Fibroblast of villous mesenchyme (primary cell): ENCODE data around the gene DCDC1. TPM values are rescaled to one million over a fixed set of nuclear protein-coding genes. Genes with fewer than 3 reads are reported as not detected.

Source experiments
- DNase-seq: peaks from one replicate; pipeline ENCODE4 v3.0.0-alpha.2; 2010; ENCODE audit warnings: low read depth
- H3K4me3 ChIP-seq: 2 replicates; pipeline ENCODE4 v1.5.1; 2011; ENCODE audit warnings: low read depth, mild to moderate bottlenecking, low read length
- total RNA-seq: library from RNA; depleted of rRNA; stranded (reverse); fragments of >200 nt; gene quantifications from 2 replicates; pipeline ENCODE4 v1.2.3, GENCODE V29; 2012
- TF ChIP-seq, protein P1 (sequence below): IDR thresholded peaks from 2 replicates; pipeline ENCODE4 v1.5.1; 2012; ENCODE audit warnings: low read depth, mild to moderate bottlenecking, low read length; ENCODE audit not compliant: insufficient read depth

DCDC1 gene
- total RNA-seq: under 0.01 and 0.43 TPM in 2 replicates

DNA sequence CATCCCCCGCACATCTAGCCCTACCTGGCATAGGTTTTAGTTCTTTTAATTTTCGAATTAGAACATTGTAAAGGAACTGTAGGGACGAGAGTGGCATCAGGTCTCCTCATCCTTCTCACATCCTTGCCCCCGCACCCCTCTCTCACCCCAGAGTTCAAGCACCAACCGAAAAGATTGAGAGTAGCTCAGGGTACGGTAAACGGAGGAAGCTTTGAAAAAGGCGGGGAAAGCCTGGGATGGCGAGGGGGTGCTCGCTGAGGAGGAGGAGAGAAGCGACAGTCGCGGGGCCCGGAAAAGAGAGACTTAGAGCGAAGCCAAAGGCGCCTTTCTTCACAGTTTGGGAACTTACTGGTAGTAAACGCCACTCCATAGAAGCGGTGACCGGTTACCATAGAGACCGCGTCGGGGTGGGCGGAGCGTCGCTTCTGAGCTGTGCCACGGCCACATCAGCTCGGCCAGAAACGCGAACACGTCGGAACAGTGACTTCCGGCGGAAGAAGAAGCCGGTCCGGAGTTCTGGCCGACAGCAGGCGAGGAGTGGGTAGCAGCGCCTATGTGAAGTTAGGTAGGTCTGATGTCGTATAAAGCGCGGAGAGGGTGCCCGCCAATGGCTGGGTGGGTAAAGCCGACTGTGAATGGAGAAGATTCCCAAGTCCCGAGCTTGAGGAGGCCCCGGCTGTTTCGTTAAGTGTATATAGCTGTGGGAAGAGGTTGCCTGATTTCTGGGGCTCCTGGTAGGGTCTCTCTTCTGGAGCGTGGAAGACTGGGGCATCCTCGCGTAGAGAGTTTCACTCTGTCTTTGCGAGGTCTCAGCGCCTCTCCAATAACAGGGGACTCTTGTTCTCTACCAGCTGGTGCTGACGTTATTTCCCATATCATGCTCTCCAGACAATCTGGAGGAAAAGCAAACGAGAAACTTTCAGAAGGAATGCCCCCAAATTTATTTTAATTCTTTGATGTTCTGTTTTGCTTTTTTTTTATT is at the start of gene DCDC1, which contains the start of gene DNAJC24:
TSS of gene DCDC1 (minus strand) at position 392 of the 982 bp plus-strand sequence. CDS start 41,459 bp downstream, outside the sequence.
TSS of gene DNAJC24 (plus strand) at position 513 of the 982 bp plus-strand sequence. CDS start 889 bp downstream, outside the sequence.
- TF ChIP-seq, protein P1, sequence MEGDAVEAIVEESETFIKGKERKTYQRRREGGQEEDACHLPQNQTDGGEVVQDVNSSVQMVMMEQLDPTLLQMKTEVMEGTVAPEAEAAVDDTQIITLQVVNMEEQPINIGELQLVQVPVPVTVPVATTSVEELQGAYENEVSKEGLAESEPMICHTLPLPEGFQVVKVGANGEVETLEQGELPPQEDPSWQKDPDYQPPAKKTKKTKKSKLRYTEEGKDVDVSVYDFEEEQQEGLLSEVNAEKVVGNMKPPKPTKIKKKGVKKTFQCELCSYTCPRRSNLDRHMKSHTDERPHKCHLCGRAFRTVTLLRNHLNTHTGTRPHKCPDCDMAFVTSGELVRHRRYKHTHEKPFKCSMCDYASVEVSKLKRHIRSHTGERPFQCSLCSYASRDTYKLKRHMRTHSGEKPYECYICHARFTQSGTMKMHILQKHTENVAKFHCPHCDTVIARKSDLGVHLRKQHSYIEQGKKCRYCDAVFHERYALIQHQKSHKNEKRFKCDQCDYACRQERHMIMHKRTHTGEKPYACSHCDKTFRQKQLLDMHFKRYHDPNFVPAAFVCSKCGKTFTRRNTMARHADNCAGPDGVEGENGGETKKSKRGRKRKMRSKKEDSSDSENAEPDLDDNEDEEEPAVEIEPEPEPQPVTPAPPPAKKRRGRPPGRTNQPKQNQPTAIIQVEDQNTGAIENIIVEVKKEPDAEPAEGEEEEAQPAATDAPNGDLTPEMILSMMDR: no peak
- H3K4me3 ChIP-seq: peak within 1 kb of the TSS; percentile 78
- peak; percentile 95 for DNase-seq

DNA sequence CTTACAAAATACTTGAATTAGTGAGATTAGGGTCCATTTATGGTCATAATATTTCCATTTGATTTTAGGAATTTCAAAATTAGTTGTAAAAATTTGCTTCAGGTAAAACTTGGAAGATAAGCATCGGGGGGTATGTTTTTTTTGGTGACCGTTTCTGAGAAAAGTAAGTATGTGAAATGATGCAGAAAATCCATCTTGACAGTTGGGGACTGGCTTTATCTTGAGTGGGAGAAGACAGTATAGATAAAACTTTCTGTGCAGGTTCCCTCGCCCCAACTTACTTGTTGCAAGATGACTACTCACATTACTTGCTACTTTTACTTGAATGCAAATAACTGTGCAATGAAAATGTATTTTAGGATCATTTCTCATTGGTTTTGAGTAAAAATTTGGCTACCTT is 49.6 kb upstream of the DCDC1 start:
- DNase-seq: no peak
- no peak overlapping the region for H3K4me3 ChIP-seq
- TF ChIP-seq, protein P1: no peak

GRCh38 chr11:31417816-31418215 is 48.3 kb upstream of the DCDC1 start:
- H3K4me3 ChIP-seq: no peak overlapping the region
- no peak for DNase-seq
- TF ChIP-seq, protein P1: no peak

DNA sequence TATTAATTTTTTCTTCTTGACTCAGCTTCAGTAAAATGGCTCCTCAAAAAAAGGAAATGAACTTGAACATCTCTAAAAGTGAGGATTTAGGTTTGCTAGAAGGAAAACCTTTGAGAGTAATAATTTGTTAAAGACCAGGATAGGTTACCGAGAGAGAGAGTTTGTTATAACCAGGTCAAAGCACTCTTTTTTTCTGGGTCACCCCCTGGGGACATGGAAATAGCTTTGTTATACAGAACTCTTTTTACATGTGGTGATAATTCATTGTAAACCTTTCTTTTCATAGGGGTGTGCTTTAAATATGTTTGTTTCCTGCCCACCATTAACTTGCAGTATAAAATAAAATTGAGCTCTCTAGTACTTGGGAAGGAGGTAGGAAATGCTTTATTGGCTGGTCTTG is 47.8 kb upstream of the DCDC1 start:
- no peak for DNase-seq
- TF ChIP-seq, protein P1: no peak
- no peak overlapping the region for H3K4me3 ChIP-seq

DNA sequence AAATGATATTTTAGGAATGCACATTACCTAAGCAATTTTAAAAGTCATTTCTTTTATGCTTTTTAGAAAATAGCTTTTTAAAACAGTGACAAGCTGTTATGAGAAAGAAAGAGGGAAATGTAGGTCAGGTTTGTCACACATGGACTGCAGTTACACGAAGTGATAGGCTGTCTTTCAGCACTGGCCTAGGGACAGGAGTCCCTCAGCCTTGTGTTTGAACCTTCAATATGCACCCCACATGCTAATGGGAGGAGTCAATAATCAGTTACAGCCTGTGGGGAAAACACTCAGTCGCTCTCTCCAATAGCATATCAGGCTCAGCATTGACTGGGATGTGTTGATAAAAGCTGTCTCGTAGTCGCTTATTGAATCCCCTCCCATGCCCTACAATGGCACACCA is 45.9 kb upstream of the DCDC1 start:
- no peak for DNase-seq
- TF ChIP-seq, protein P1: no peak
- no peak overlapping the region for H3K4me3 ChIP-seq

GRCh38 chr11:31414338-31414737 is 44.8 kb upstream of the DCDC1 start:
- no peak overlapping the region for H3K4me3 ChIP-seq
- DNase-seq: no peak
- TF ChIP-seq, protein P1: no peak
